Rectal smooth muscle tissue (tissue), 1 donor: Measurements from ENCODE around the gene SLC22A2.

Experiments used
- H3K27ac ChIP-seq: one replicate; pipeline ENCODE4 v1.7.0; 2013; ENCODE audit warnings: low read depth, low read length, inconsistent platforms
- H3K27me3 ChIP-seq: one replicate; pipeline ENCODE4 v1.7.0; 2013; ENCODE audit warnings: low read length; ENCODE audit not compliant: control insufficient read depth, insufficient read depth
- H3K36me3 ChIP-seq: one replicate; pipeline ENCODE4 v1.7.0; 2013; ENCODE audit warnings: low read length; ENCODE audit not compliant: control insufficient read depth, insufficient read depth
- H3K4me1 ChIP-seq: one replicate; pipeline ENCODE4 v1.7.0; 2013; ENCODE audit warnings: low read length; ENCODE audit not compliant: control insufficient read depth, insufficient read depth
- H3K4me3 ChIP-seq: one replicate; pipeline ENCODE4 v1.7.0; 2013; ENCODE audit warnings: low read length
- H3K9ac ChIP-seq: one replicate; pipeline ENCODE4 v1.7.0; 2013; ENCODE audit warnings: low read length

The SLC22A2 gene

DNA sequence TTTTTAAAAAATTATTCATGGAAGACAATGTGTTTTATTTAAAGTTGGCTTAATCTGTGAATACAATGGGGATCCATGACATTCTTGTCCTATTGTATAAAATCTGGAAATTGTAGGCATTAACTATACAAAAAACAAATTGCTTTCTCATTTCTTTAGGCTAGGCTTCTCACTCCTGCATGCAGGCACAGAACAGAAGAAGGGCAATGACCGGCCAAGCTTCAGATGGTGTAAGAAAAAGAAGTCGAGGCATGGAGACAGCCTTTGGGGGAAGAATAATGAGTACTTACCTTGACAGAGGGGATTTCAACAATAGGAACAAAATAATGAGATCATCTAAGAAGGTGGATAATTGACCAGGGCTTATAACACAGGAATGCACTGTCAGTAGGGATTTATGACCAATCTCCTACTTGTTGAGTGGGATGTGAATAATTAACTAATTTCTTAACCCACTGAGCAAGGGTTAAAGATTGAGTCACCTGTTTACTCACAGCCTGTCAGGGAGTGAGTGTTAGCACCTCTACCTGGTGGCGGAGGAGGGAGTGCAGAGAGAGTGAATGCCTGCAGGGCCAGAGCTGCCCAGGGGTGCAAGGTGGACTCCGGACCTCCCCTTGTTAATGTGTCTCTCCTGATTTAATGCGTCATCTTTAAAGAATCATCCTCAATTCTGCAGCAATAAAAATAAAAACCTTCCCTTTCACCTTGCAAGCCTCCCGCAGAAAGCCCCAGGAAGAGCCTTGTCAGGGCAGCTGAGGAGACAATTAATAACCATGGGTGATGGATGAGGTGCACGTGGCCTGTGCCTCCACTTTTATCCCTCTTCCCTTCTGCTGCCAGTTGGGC lies 3.9 kb downstream of the SLC22A2 start:
- Histone ChIP-seq H3K4me3 (no peak overlapping the region), H3K9ac (no peak overlapping the region), H3K27me3 (no peaks in the 10 kb centered on the region)

DNA sequence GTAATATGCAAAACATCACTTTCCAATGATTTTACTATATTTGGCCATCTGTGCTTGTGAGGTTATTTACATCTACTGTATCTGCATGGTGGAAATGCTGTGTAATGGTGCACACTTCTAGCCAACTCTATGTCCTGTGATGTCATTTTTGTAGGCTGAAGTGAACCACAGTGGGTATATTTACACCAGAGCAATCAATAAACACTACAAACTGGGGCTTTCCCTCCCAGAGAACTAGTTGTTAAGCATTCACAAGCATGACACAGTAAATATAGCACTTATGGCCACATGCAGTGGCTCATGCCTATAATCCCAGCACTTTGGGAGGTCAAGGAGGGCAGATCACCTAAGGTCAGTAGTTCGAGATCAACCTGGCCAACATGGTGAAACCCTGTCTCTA lies 4.9 kb downstream of the SLC22A2 start:
- no peak overlapping the region for H3K27ac ChIP-seq
- H3K27me3 ChIP-seq = no peaks in the 10 kb centered on the region
- H3K9ac ChIP-seq = no peak overlapping the region
- H3K4me1 ChIP-seq = peaks cover 7% of the 10 kb centered on the region
- H3K36me3 ChIP-seq = no peaks in the 10 kb centered on the region
- H3K4me3 ChIP-seq = no peak overlapping the region

More for the DNA sequence above, 3.9 kb downstream of the SLC22A2 start:
- no peaks in the 10 kb centered on the region for H3K36me3 ChIP-seq
- no peak overlapping the region for H3K27ac ChIP-seq
- peaks cover 17% of the 10 kb centered on the region for H3K4me1 ChIP-seq

DNA sequence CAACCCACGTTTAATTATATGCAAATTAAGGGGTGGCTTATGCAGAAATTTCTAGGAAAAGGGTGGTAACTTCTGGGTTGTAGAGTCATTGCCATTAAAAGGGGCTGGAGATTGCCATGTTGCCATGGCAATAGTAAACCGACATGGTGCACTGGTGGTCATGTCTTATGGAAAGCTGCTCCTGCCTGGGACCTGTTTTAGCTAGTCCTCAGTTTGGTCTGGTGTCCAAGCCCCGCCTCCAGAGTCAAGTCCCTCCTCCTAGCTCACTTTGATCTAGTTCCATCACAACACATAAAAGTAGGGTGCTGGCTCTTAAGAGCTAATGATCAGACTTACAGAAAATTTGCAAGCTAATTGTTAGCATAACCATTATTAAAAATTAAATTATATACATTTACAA lies 5.3 kb downstream of the SLC22A2 start:
- no peaks in the 10 kb centered on the region for H3K36me3 ChIP-seq
- no peaks in the 10 kb centered on the region for H3K27me3 ChIP-seq
- H3K9ac ChIP-seq = no peak overlapping the region
- H3K4me1 ChIP-seq = peaks cover 5% of the 10 kb centered on the region
- no peak overlapping the region for H3K27ac ChIP-seq
- no peak overlapping the region for H3K4me3 ChIP-seq

DNA sequence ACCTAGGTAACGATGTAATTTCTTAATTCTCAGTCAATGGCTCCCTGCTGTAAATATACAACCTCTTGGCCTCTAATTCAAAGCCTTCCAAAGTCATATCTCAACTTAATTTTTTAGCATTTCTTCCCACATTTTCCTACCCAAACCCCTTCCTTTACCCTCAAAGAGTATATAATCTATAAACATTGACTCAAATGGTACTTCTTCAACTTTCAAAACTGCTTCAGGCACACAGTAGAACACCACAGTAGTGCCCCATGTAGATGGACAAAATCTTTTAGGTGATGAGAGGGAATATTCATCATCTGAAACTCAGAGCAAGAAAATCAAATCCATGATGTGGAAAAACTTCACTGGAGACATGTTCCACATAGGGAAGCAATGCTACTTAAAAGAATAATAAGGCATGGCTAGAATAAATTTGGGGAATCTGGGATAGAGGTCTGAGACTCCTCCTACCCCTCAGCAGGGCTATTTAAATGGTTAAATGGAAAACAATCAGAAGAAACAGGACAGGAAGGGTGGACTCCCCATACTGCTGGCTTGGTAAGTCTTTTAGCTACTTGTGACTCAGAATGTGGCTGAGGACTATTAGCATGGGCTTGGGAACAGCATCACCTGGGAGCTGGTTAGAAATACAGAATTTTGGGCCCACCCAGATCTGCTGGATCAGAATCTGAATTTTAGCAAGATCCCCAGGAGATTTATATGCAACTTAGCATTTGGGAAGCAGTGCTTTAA lies 6.4 kb downstream of the SLC22A2 start:
- Histone ChIP-seq H3K27me3 (no peaks in the 10 kb centered on the region), H3K9ac (no peak overlapping the region), H3K36me3 (no peaks in the 10 kb centered on the region), H3K4me3 (no peak overlapping the region), H3K4me1 (peaks cover 2% of the 10 kb centered on the region), H3K27ac (no peak overlapping the region)

DNA sequence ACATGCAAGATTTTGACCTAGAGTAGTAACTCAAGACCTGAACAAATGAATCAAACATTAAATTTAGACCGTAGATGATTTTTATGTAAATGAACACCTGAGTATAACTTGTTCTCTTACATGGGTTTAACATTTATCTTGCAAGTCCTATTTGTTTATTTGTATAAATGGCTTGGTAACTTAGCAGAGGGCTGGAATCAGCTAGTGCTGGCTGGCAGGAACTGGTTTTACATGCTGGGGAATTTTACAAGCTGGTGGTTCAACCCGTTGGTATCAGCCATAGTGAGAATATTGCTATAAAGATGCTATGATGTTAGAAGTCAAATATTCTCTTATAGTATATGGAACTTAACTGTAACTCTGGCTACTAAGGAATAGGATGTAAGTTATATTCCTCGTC lies 8.9 kb downstream of the SLC22A2 start:
- Histone ChIP-seq H3K36me3 (no peaks in the 10 kb centered on the region), H3K4me3 (no peak overlapping the region), H3K27ac (no peak overlapping the region), H3K9ac (no peak overlapping the region), H3K4me1 (peaks cover 3% of the 10 kb centered on the region), H3K27me3 (no peaks in the 10 kb centered on the region)

DNA sequence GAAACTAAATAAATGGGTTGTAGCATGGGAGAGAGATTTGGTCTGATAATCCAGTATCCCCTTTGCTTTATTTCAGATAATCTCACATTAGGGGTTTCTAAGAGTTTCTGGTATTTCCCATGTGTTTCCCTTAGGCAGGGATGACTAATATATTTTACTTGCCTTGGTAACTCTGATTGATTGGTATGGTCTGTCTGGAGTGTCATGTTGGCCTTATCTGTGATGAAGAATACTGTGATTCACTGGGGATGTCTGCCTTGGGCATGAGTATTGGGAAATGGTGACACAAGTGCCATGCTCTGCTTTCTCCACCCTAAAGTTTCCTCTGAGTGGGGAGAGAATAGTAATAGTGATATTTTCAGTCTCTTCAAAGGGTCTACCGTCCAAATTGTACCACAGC lies 10.1 kb downstream of the SLC22A2 start:
- Histone ChIP-seq H3K9ac (no peak overlapping the region), H3K27me3 (no peaks in the 10 kb centered on the region), H3K27ac (peak overlapping the region; percentile 17), H3K4me3 (no peak overlapping the region), H3K4me1 (peaks cover 5% of the 10 kb centered on the region), H3K36me3 (no peaks in the 10 kb centered on the region)

DNA sequence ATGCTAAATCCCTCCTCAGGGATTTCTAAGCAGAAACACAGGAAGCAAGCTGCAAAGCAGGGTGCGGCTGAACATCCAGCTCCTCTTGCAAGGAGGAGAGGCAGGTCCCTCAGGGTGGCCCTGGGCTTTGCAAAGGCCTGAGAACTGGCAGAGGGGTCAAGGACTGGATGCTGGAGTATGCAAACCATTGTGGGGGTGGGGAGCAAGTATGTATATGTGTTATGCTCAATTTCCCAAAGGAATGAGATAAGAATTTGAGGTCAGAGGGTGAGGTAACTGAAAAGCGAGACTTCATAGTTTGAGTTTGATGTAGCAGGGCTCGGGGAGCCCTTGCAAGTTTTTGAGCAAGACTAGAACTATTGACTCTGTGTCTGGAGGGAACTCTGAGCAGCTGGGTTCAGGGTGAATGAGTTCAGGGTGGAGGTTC lies 11.2 kb downstream of the SLC22A2 start:
- Histone ChIP-seq H3K27me3 (no peaks in the 10 kb centered on the region), H3K27ac (no peak overlapping the region), H3K9ac (no peak overlapping the region), H3K36me3 (no peaks in the 10 kb centered on the region), H3K4me3 (no peak overlapping the region), H3K4me1 (peaks cover 5% of the 10 kb centered on the region)

DNA sequence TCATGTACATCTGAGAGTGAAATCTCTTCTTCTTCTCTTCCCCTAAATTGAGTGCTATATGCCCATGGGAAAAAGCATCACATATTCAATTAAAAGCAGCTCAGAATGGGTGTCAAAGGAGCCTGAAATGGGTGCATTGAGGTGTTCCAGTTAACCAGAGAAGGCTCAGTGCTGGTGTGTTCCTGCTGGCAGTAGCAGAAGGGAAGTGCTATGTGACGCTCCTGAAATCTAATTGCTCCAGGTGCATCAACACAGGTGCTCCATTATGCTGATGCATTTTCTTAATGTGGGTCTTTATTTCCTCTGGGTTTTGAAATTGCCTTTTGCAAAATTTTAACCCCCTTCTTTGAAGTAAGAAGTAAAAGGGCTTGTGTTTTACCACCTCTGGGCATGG lies 17.9 kb downstream of the SLC22A2 start:
- Histone ChIP-seq H3K4me1 (peaks cover 6% of the 10 kb centered on the region), H3K9ac (no peak overlapping the region), H3K4me3 (no peak overlapping the region), H3K36me3 (no peaks in the 10 kb centered on the region), H3K27me3 (no peaks in the 10 kb centered on the region), H3K27ac (no peak overlapping the region)

DNA sequence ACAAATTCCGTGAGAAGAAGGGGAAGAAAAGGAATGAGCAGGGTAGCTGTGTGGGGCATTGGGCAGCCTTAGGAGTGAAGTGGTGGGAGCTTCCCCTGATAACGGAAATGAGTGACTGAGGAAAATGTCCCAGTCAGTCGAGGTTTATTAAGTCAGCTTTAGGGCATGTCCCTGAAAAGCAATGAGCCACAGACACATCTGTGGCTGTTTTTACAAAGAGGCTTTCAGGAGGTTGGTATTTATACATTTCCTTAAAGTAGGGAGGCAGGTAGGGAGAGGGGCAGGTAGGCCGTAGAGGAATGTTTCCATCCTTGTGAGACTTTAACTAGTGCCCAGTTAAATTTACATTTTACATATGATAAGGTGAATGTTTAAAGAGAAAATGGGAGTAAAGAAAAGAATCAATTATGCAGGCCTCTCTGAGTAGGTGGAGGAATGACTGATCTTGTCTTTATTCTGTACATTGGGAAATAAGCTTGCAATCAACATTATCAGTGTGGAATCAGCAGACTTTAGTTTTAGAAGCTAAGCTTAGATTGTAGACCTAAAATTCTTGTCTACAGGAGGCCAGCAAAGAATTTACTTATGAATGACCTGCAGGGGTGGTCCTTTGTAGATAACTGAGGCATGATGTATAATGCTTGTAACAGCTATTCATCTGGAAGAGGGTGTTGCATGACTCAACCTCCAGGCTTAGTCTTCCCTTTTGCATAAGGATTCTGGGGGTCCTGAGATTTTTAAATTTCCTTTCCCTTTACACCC lies 18.5 kb downstream of the SLC22A2 start:
- H3K36me3 ChIP-seq = no peaks in the 10 kb centered on the region
- no peak overlapping the region for H3K9ac ChIP-seq
- no peak overlapping the region for H3K4me3 ChIP-seq
- no peaks in the 10 kb centered on the region for H3K27me3 ChIP-seq
- H3K27ac ChIP-seq = no peak overlapping the region
- peaks cover 6% of the 10 kb centered on the region for H3K4me1 ChIP-seq

DNA sequence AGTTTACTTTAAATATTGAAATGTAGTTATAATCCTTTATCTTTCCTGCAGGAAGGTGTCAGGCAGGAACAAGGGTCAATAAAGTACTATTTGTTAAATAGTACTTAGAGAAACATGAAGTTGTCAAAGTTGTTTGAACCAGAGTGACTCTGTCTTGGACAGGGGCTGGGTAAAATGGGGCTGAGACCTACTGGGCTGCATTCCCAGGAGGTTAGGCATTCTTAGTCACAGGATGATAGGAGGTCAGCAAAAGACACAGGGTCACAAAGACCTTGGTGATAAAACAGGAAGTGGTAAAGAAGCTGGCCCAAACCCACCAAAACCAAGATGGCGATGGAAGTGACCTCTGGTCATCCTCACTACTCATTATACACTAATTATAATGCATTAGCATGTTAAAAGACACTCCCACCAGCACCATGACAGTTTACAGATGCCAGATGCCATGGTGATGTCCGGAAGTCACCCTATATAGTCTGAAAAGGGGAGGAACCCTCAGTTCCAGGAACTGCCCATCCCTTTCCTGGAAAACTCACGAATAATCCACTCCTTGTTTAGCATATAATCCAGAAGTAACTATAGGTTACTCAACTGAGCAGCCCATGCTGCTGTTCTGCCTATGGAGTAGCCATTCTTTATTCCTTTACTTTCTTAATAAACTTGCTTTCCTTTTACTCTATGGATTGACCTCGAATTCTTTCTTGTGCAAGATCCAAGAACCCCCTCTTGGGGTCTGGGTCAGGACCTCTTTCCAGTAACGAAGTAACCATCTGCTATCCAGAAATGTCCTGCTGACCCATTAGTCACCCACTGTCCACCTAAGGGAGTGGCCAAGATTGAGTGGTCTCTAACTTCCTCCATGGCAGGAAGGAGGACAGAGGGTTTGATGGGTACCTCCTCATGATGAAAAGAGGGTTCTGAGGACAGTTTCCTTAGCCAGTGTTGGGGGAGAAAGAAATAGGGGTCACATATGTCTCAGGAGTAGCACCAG lies 19.6 kb downstream of the SLC22A2 start:
- H3K9ac ChIP-seq = no peak overlapping the region
- no peaks in the 10 kb centered on the region for H3K36me3 ChIP-seq
- no peaks in the 10 kb centered on the region for H3K27me3 ChIP-seq
- no peak overlapping the region for H3K4me3 ChIP-seq
- H3K4me1 ChIP-seq = peaks cover 3% of the 10 kb centered on the region
- no peak overlapping the region for H3K27ac ChIP-seq

DNA sequence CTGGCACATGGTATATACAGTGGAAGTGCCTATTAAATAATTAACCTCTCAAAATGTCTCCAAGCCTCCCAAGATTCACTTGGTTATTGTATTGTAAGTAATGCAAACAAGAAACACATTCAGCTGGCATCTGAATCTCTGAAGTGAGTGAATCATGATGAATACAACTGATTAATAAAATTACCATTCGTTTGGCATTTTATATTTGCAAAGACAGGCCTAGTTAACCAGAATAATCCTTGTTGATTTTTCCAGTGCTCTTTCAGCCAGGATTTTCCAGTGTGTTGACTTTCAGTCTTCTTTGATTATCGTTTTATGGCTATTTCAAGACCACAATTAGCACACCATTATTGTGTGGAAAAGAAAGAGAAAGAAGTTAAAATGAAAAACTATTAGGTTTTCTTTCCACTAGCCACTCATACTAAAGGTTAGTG lies 20.3 kb downstream of the SLC22A2 start:
- H3K27me3 ChIP-seq = no peaks in the 10 kb centered on the region
- H3K36me3 ChIP-seq = no peaks in the 10 kb centered on the region
- no peak overlapping the region for H3K4me3 ChIP-seq
- peaks cover 3% of the 10 kb centered on the region for H3K4me1 ChIP-seq
- H3K9ac ChIP-seq = no peak overlapping the region
- H3K27ac ChIP-seq = no peak overlapping the region
